Activated CD8-positive, alpha-beta T cell treated with anti-CD3 and anti-CD28 coated beads, Interleukin-2, amount 10 ng/mL, durations not matched to agents 7 days and 5 days (primary cell): ENCODE data around the gene LIMK2. TPM values are rescaled to one million over a fixed set of nuclear protein-coding genes. Genes with fewer than 3 reads are reported as not detected.
"Not testable (repeated sequence)": the region's sequence is repeated elsewhere in the genome, so short reads cannot be mapped to it uniquely, and the experiment has no call there.

ENCODE experiments used
- ATAC-seq: fragments of 150-1000 bp; cut with Tn5 transposase; one replicate; pipeline ENCODE4 v1.10.0; 2021; ENCODE audit warnings: moderate library complexity
- CTCF ChIA-PET: fragments of 350-600 bp; sonication (Branson Sonifier 250); formaldehyde crosslinking; loops from one replicate; lab custom pipeline; 2021; ENCODE audit warnings: antibody characterized with exemption; lab: Charles Lee
- POLR2A ChIA-PET: fragments of 350-600 bp; sonication (Branson Sonifier 250); formaldehyde crosslinking; loops from one replicate; lab custom pipeline; 2021; ENCODE audit warnings: antibody characterized with exemption; lab: Charles Lee
- DNase-seq: peaks from one replicate; pipeline ENCODE4 v3.0.0-alpha.2; 2020
- H3K27ac Mint-ChIP-seq: one replicate; pipeline ENCODE4 v1.8.0; 2021; ENCODE audit warnings: mild to moderate bottlenecking, mixed read lengths
- H3K27me3 Mint-ChIP-seq: one replicate; pipeline ENCODE4 v1.8.0; 2021; ENCODE audit warnings: low read depth, mixed read lengths
- H3K36me3 Mint-ChIP-seq: one replicate; pipeline ENCODE4 v1.8.0; 2021; ENCODE audit warnings: low read depth, mixed read lengths
- H3K4me1 Mint-ChIP-seq: one replicate; pipeline ENCODE4 v1.8.0; 2021; ENCODE audit warnings: low read depth, mixed read lengths
- H3K4me3 Mint-ChIP-seq: one replicate; pipeline ENCODE4 v1.8.0; 2021; ENCODE audit warnings: mild to moderate bottlenecking, mixed read lengths
- H3K9me3 Mint-ChIP-seq: one replicate; pipeline ENCODE4 v1.8.0; 2022; ENCODE audit warnings: mixed read lengths; ENCODE audit not compliant: insufficient read depth
- total RNA-seq, 2 experiments: library from RNA; stranded (reverse); gene quantifications; one replicate each; pipeline ENCODE4 v1.2.3, GENCODE V29; 2021

The LIMK2 gene
- 10 to 100 TPM; 42.7 to 44.3 TPM for total RNA-seq

DNA sequence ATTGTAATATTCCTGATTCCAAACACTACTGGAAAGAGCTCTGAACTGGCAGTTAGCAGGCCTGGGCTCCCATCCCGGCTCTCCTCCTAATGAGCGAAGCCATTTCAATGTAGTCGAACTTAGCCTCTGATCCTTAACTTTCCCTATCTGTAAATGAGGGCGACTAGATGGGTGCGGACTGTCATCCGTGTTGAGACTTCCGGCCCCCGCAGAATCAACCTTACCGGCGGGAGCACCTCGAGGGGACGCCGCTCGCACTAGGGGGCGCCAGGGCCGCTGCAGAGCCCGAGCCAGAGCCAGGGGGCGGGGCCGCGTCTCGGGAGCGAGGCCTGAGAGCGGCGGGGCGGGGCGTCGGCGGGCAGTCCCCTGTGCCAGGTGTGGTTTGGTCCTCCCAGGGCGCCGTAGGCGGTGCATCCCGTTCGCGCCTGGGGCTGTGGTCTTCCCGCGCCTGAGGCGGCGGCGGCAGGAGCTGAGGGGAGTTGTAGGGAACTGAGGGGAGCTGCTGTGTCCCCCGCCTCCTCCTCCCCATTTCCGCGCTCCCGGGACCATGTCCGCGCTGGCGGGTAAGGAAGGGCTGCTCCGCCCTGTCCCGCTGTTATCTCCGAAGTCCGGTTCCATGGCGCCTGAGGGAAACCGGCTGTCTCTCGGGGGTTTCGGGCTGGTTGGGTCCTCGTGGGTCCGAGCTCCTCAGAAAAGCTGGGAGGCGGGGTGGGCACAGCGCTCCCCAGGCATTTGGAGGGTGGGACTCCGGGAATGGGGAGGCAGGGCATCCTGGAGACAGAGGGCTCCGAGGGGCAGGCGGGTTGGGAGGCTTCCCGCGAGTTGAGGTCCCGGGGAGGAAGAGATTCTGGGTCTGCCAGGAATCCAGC is at the start of gene LIMK2:
Gene LIMK2 (plus strand): TSS at position 437 of the 869 bp plus-strand sequence. CDS start 111 bp downstream, at position 548.
- CTCF ChIA-PET = interaction anchor here (0.6 to 5.5 kb wide), 40 partner anchors 9 to 450 kb away, joined by 3 to 117 read pairs (median 5); partner anchors contain the start of genes PIK3IP1, PISD, RNF185 and SELENOM
- peaks cover 45% of the 10 kb centered on the region for H3K4me1 Mint-ChIP-seq
- H3K4me3 Mint-ChIP-seq = peak within 1 kb of the TSS; percentile 87

DNA sequence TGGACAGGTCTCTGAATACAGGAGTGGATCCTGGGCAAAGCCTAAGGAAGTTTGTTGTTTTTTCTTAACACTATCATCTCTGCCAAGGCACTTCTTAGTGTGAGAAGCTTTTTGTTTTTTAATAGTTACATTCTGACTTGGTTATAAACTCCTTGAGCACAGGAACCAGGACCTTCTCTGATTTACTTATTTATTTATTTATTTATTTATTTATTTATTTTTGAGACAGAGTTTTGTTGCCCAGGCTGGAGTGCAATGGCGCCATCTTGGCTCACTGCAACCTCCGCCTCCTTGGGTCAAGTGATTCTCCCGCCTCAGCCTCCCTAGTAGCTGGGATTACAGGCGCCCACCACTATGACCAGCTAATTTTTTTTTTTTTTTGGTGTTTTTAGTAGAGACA is 41.1 kb upstream of the LIMK2 start:
- ATAC-seq (no peak), DNase-seq (no peak)
- Mint-ChIP-seq H3K36me3 (peaks cover 14% of the 10 kb centered on the region), H3K27ac (no peak overlapping the region), H3K9me3 (no peaks in the 10 kb centered on the region), H3K27me3 (no peaks in the 10 kb centered on the region), H3K4me1 (peaks cover 9% of the 10 kb centered on the region), H3K4me3 (no peak overlapping the region)
- POLR2A ChIA-PET = no interaction called here
- CTCF ChIA-PET = interaction anchor here (1.4 kb wide), 1 partner anchor 102 kb away, joined by 3 read pairs; no protein-coding TSS in a partner anchor

More for the DNA sequence above, at the start of gene LIMK2:
- Mint-ChIP-seq H3K9me3 (no peaks in the 10 kb centered on the region), H3K36me3 (peaks cover 9% of the 10 kb centered on the region), H3K27me3 (no peaks in the 10 kb centered on the region), H3K27ac (peak within 1 kb of the TSS; percentile 90)
- POLR2A ChIA-PET = interaction anchor here (0.5 to 3.1 kb wide), 12 partner anchors 13 to 1366 kb away, joined by 3 to 28 read pairs (median 3); partner anchors contain the start of gene PIK3IP1
- DNase-seq (peak; percentile 98), ATAC-seq (peak; percentile 99)

DNA sequence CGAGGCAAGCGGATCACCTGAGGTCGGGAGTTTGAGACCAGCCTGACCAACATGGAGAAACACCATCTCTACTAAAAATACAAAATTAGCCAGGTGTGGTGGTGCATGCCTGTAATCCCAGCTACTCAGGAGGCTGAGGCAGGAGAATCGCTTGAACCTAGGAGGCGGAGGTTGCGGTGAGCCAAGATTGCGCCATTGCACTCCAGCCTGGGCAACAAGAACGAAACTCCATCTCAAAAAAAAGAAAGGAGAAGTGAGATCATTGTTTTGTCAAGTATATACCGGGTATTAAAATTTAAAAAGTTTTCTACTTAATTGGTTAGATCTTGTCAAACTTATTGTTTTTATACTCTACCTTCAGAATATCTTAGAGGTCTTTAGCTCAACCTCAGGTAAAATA is 40.4 kb upstream of the LIMK2 start:
- H3K4me3 Mint-ChIP-seq, CTCF ChIA-PET, H3K4me1 Mint-ChIP-seq, ATAC-seq, H3K27me3 Mint-ChIP-seq, H3K9me3 Mint-ChIP-seq, DNase-seq, H3K27ac Mint-ChIP-seq, POLR2A ChIA-PET: not testable (repeated sequence)
- peaks cover 12% of the 10 kb centered on the region for H3K36me3 Mint-ChIP-seq

DNA sequence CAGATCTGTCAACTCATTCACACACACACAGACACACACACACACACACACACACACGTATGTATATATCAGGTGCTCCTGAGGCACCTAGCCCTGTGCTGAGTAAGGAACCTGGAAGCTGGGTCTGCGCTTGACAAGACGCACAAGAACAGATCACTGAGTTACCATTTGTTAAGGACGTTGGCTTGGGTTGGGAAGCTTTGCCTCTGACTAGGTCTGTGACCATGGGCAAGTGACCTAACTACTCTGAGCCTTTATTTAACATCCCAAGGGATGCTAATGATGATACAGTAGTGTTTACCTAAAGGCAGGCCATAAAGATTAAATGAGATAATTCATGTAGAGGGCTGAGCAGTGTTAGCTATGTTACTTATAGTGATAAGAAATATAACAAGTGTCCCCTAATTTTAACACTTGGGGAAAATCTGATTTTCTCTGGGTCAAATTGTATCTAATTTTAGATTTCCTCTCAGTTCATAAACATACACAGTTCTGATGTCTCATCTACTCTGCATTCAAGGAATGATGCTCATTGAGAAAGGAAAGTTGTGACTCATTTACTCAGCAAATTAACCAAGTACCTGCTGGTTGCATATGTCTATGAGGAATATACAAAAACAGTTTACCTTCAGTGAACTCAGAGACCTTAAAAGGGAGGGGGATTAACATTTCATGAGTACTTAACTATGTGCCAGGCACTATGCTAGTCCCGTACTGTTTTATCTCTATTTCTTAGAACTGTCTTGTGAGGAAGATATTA is 38.5 kb upstream of the LIMK2 start:
- ATAC-seq = no peak
- Mint-ChIP-seq H3K4me3 (no peak overlapping the region), H3K4me1 (peaks cover 9% of the 10 kb centered on the region), H3K36me3 (peaks cover 14% of the 10 kb centered on the region), H3K9me3 (no peaks in the 10 kb centered on the region), H3K27ac (peak overlapping the region; percentile 6), H3K27me3 (no peaks in the 10 kb centered on the region)
- ChIA-PET CTCF (interaction anchor here (1.4 kb wide), 1 partner anchor 99 kb away, joined by 5 read pairs; no protein-coding TSS in a partner anchor), POLR2A (no interaction called here)
- no peak for DNase-seq

DNA sequence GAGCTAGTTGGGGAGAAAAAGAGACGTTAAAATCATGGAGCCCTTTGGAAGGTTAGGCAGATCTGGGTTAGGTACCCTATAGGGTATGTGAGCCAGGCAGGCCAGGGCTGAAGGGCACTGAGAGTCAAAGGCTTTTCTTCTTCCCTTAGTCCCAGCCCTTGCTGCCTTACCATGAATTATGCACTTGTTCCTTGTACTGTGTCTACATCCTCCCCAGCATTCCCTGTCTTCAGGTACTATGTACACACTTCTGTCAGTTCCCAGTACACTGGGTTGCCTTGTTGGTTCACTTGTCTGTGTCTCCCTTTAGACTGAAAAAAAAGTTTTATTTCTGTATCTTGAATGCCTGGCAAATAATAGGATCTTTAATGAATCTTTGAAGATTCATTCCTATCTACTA is 35.2 kb upstream of the LIMK2 start:
- Mint-ChIP-seq H3K9me3 (peaks cover 3% of the 10 kb centered on the region), H3K4me1 (peaks cover 9% of the 10 kb centered on the region), H3K4me3 (no peak overlapping the region), H3K27me3 (no peaks in the 10 kb centered on the region), H3K27ac (no peak overlapping the region), H3K36me3 (peaks cover 14% of the 10 kb centered on the region)
- DNase-seq = no peak
- ChIA-PET CTCF (no interaction called here), POLR2A (no interaction called here)
- ATAC-seq = no peak

DNA sequence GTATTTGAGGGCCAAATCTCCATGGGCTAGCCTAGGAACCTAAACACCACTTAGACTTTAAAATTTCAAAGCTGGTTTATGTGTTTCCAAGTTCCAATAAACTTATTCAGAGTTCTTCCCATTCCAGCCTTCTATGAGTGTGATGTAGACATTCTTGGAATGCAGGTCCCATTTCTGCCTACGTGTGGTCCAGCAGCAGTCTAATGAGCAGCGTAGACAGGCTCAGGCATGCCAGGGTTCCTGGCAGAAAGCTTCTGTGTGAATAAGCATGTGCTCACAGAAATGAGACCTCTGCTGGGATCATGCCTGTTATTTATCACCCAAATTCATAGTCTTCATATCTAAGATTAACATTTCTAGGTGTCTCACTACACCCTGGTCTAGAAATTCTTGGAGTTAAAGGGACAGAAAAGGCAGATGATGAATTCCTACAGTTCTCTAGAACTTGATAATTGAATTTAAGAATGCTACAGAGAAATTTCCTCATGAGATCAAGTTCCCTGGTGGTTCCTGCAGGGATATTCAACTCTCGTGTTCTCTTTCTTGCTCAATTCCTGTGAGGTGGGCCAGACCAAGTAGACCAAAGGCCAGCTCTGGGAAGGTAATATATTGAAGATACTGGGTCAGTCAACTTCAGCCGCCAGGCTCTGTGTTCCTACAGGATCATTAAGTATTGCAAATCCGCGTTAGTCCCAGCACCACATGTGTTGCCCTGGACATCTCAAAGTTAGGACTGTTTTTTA is 34.5 kb upstream of the LIMK2 start:
- CTCF ChIA-PET = no interaction called here
- Mint-ChIP-seq H3K36me3 (peaks cover 16% of the 10 kb centered on the region), H3K9me3 (peaks cover 3% of the 10 kb centered on the region), H3K27ac (no peak overlapping the region), H3K27me3 (no peaks in the 10 kb centered on the region), H3K4me1 (peaks cover 9% of the 10 kb centered on the region), H3K4me3 (no peak overlapping the region)
- ATAC-seq (no peak), DNase-seq (no peak)
- POLR2A ChIA-PET = interaction anchor here (0.7 to 0.9 kb wide), 2 partner anchors 9 to 11 kb away, joined by 3 to 4 read pairs; no protein-coding TSS in a partner anchor

DNA sequence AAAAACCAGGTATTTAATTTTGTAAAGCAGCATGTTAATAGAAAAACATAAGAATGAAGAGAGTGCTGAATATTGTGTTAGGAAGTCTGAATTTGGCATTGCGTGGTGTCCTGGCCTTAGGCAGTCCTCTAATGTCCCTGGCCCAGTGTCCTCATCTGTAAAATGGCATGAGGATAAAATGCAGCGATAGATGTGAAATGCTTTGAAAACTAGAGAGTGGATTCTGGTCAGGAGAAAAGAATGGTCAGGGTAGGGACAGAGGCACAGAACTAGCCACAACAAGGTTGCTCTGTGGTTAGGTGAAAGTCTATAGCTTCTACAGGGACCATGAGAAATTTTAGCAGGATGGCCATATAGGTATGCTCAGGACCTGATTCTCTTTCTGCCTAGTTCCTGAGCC is 33.2 kb upstream of the LIMK2 start:
- CTCF ChIA-PET = no interaction called here
- no peak overlapping the region for H3K4me3 Mint-ChIP-seq

DNA sequence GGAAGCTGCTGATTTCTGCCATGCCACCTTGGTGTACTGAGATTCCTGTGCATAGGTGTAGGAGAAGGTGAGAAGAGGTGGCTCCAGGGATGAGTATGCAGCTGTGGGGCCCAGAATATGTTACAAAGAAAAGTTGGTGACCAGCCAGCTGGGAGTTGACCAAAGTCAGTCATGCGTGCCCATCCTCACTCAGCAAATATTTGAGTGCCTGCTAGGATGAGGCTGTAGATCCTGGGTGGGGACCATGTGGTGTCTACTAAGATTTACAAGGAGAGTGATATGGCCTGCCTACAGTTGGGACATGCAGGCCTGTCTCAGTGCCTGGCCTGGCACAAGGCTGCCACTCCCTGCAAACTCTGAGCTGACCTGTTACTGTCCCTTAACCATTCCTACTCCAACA is 32.8 kb upstream of the LIMK2 start:
- CTCF ChIA-PET = no interaction called here
- no peak for ATAC-seq
- POLR2A ChIA-PET = no interaction called here

More for the DNA sequence above, 33.2 kb upstream of the LIMK2 start:
- ATAC-seq (no peak), DNase-seq (no peak)
- Mint-ChIP-seq H3K4me1 (peaks cover 2% of the 10 kb centered on the region), H3K36me3 (peaks cover 16% of the 10 kb centered on the region), H3K27ac (no peak overlapping the region), H3K27me3 (no peaks in the 10 kb centered on the region), H3K9me3 (peaks cover 3% of the 10 kb centered on the region)
- POLR2A ChIA-PET = interaction anchor here (0.7 to 0.9 kb wide), 2 partner anchors 8 to 9 kb away, joined by 3 to 4 read pairs; no protein-coding TSS in a partner anchor

DNA sequence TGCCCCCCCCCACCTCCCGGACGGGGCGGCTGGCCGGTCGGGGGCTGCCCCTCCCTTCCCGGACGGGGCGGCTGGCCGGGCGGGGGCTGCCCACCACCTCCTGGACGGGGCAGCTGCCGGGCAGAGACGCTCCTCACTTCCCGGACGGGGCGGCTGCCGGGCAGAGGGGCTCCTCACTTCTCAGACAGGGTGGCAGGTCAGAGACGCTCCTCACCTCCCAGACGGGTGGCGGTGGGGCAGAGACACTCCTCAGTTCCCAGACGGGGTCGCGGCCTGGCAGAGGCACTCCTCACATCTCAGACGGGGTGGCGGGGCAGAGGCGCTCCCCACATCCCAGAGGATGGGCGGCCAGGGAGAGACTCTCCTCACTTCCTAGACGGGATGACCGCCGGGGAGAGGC is 28.1 kb upstream of the LIMK2 start:
- H3K4me1 Mint-ChIP-seq = no peaks in the 10 kb centered on the region
- no peaks in the 10 kb centered on the region for H3K27me3 Mint-ChIP-seq
- H3K27ac Mint-ChIP-seq = no peak overlapping the region
- ChIA-PET POLR2A (no interaction called here), CTCF (no interaction called here)
- H3K9me3 Mint-ChIP-seq = peaks cover 3% of the 10 kb centered on the region
- peaks cover 22% of the 10 kb centered on the region for H3K36me3 Mint-ChIP-seq
- ATAC-seq (no peak), DNase-seq (no peak)
- H3K4me3 Mint-ChIP-seq = no peak overlapping the region

More for the DNA sequence above, 32.8 kb upstream of the LIMK2 start:
- no peaks in the 10 kb centered on the region for H3K27me3 Mint-ChIP-seq
- H3K27ac Mint-ChIP-seq = no peak overlapping the region
- H3K4me1 Mint-ChIP-seq = no peaks in the 10 kb centered on the region
- H3K9me3 Mint-ChIP-seq = peaks cover 3% of the 10 kb centered on the region
- DNase-seq = no peak
- no peak overlapping the region for H3K4me3 Mint-ChIP-seq
- peaks cover 14% of the 10 kb centered on the region for H3K36me3 Mint-ChIP-seq

DNA sequence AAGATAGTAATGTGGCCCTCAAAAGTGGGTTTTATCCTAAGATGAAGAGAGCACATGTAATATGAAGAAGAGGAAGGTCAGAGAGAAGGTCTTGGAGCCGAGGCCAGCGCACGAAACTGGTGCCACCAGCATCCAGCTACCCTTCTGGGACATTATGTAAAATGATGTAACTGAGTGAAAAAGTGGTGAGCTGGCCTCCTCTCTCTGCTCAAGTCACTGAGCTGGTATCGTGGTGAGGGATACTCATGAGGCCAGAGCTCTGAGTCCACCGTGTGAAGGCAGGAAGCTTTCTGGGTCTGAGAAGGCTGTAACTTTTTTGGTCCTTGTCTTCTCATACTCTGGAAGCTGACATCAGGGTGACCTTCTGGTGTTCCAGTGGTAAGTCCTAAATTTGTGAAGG is 27.0 kb upstream of the LIMK2 start:
- ATAC-seq (no peak), DNase-seq (no peak)
- H3K4me3 Mint-ChIP-seq = no peak overlapping the region
- CTCF ChIA-PET = no interaction called here
- peaks cover 3% of the 10 kb centered on the region for H3K9me3 Mint-ChIP-seq
- no peaks in the 10 kb centered on the region for H3K27me3 Mint-ChIP-seq
- POLR2A ChIA-PET = no interaction called here
- no peaks in the 10 kb centered on the region for H3K4me1 Mint-ChIP-seq
- H3K27ac Mint-ChIP-seq = no peak overlapping the region
- peaks cover 22% of the 10 kb centered on the region for H3K36me3 Mint-ChIP-seq

DNA sequence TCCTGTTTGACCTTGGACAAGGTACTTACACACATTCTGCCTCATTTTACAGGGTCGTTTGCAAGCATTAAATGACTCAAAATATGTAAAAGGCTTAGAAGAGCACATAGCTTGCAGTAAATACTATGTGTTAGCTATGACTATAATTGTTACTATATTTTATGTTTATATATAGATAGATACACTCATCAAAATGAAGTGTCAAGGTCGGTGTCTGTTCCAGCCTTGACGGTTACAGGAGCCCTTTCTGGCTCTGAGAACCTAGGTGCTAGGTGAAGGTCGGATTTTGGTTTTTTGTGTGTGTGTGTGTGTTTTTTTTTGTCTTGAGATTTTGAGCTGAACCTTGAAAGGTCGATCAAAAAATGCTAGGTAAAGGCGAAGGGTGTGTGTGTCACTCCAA is 24.5 kb upstream of the LIMK2 start:
- CTCF ChIA-PET = interaction anchor here (0.9 to 2.3 kb wide), 3 partner anchors 24 to 126 kb away, joined by 3 to 6 read pairs (median 3); partner anchors contain the start of gene LIMK2
- POLR2A ChIA-PET = interaction anchor here (1.5 kb wide), 2 partner anchors 9 to 60 kb away, joined by 4 read pairs; no protein-coding TSS in a partner anchor
- Mint-ChIP-seq H3K4me1 (no peaks in the 10 kb centered on the region), H3K9me3 (no peaks in the 10 kb centered on the region), H3K27ac (no peak overlapping the region), H3K4me3 (no peak overlapping the region), H3K27me3 (no peaks in the 10 kb centered on the region), H3K36me3 (peaks cover 19% of the 10 kb centered on the region)
- no peak for DNase-seq
- ATAC-seq = no peak
